ENCODE results near the gene ATG2B. TPM values are rescaled to one million over a fixed set of nuclear protein-coding genes. Genes with fewer than 3 reads are reported as not detected.
"Not testable (repeated sequence)": the region's sequence is repeated elsewhere in the genome, so short reads cannot be mapped to it uniquely, and the experiment has no call there.

The ATG2B gene
- total and polyA plus RNA-seq, 10 of the 15 experiments (the other 5 are each of a cell fraction or from before 2014, with no cell fraction given) = 0.84 to 15.4 (median 9.9) TPM

- TF ChIP-seq NFYA (IDR thresholded peaks at IDR 0.05; ENCODE audit: borderline replicate concordance, low read depth, low read length) = no peak
- no peak for TF ChIP-seq POLR2A (IDR thresholded peaks at IDR 0.05; ENCODE audit: low read depth, low read length)
- TF ChIP-seq SPI1 (IDR thresholded peaks at IDR 0.05; ENCODE audit: borderline replicate concordance, insufficient read depth, low read depth, low read length) = no peak
- no peak for TF ChIP-seq PML (IDR thresholded peaks at IDR 0.05; ENCODE audit: low read length)
These were observed 13.7 kb downstream of the ATG2B start (continued) for GRCh38 chr14:96349286-96350075.

GRCh38 chr14:96347957-96348356 lies 15.2 kb downstream of the ATG2B start:
- H2AFZ ChIP-seq (ENCODE audit: control insufficient read depth, low read depth, low read length); H3K4me2 ChIP-seq (ENCODE audit: control insufficient read depth, insufficient read depth); FAIRE-seq; H3K79me2 ChIP-seq (ENCODE audit: control insufficient read depth, insufficient read depth, low read length); RAD21 ChIA-PET (ENCODE audit: unreplicated experiment); H3K27ac ChIP-seq (ENCODE audit: control insufficient read depth, insufficient read depth); in situ Hi-C loops (cut with MboI); H3K4me1 ChIP-seq (ENCODE audit: control insufficient read depth, insufficient read depth, low read length); H3K9me3 ChIP-seq (replicated peaks; ENCODE audit: control insufficient read depth, insufficient read depth, low read length); BruUV-seq (replicated peaks); ATAC-seq; H3K4me3 ChIP-seq; H3K27me3 ChIP-seq (replicated peaks in 1 of 2; ENCODE audit: control insufficient read depth in 2 of 2, insufficient read depth in 2 of 2, low read length in 1 of 2); H3K36me3 ChIP-seq (ENCODE audit: control insufficient read depth in 2 of 2, insufficient read depth in 2 of 2, low read length in 1 of 2); POLR2A ChIA-PET; intact Hi-C loops (cut with micrococcal nuclease; ENCODE audit: unreplicated experiment); SMC1A ChIA-PET (ENCODE audit: uncharacterized antibody, unreplicated experiment); H4K20me1 ChIP-seq (ENCODE audit: control insufficient read depth, insufficient read depth); DNase-seq (ENCODE audit: low read depth, low spot score); H3K9ac ChIP-seq (ENCODE audit: control insufficient read depth, insufficient read depth, low read length): not testable (repeated sequence)
- WGBS (ENCODE audit: insufficient coverage, insufficient replicate concordance, low lambda C conversion rate, missing lambda C conversion rate) = 97% methylated on average over 2 of the region's 2 CpGs
- CTCF ChIA-PET = interaction anchor here (0.8 kb wide), 1 partner anchor 39 kb away, joined by 3 read pairs; no protein-coding TSS in a partner anchor

DNA sequence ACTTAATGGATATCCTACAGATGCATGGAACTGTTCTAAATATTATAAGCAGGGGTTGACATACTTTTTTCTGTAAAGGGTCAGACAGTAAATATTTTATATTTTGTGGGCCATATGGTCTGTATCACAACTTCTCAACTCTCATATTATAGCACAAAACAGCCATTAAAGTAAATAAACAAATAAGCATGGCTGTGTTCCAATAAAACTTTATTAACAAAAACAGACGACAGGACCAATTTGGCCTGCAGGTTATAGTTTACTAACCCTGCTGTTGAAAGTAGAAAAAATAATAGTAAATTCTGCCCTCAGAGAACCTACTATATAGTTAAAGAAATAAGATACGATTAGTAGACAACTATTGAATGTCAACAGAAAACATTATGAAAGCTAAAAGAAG lies 17.5 kb downstream of the ATG2B start:
- Histone ChIP-seq H3K9ac (ENCODE audit: control insufficient read depth, insufficient read depth, low read length) (no peak overlapping the region), H3K36me3 (ENCODE audit: control insufficient read depth in 2 of 2, insufficient read depth in 2 of 2, low read length in 1 of 2) (peaks cover 0 to 3% of the 10 kb centered on the region in 2 experiments; a peak in 1 of 4 replicates), H3K9me3 (replicated peaks; ENCODE audit: control insufficient read depth, insufficient read depth, low read length) (no peaks in the 10 kb centered on the region), H3K4me2 (ENCODE audit: control insufficient read depth, insufficient read depth) (no peak overlapping the region), H2AFZ (ENCODE audit: control insufficient read depth, low read depth, low read length) (no peak overlapping the region), H3K4me1 (ENCODE audit: control insufficient read depth, insufficient read depth, low read length) (no peaks in the 10 kb centered on the region), H3K27ac (ENCODE audit: control insufficient read depth, insufficient read depth) (no peak overlapping the region), H3K79me2 (ENCODE audit: control insufficient read depth, insufficient read depth, low read length) (no peaks in the 10 kb centered on the region), H4K20me1 (ENCODE audit: control insufficient read depth, insufficient read depth) (no peaks in the 10 kb centered on the region), H3K27me3 (replicated peaks in 1 of 2; ENCODE audit: control insufficient read depth in 2 of 2, insufficient read depth in 2 of 2, low read length in 1 of 2) (no peaks in the 10 kb centered on the region), H3K4me3 (no peak overlapping the region)
- DNase-seq (ENCODE audit: low read depth, low spot score) (no peak), ATAC-seq (no peak), FAIRE-seq (no peak)
- ChIA-PET CTCF (no interaction called here), POLR2A (no interaction called here), RAD21 (ENCODE audit: unreplicated experiment) (no interaction called here), SMC1A (ENCODE audit: uncharacterized antibody, unreplicated experiment) (no interaction called here)
- 63% methylated on average over 2 of the region's 2 CpGs for WGBS (ENCODE audit: insufficient coverage, insufficient replicate concordance, low lambda C conversion rate, missing lambda C conversion rate)
- intact Hi-C loops (cut with micrococcal nuclease; ENCODE audit: unreplicated experiment) (no loop called here), in situ Hi-C loops (cut with MboI) (no loop called here)
- TF ChIP-seq SIX5 (IDR thresholded peaks at IDR 0.05; ENCODE audit: low read depth, low read length, severe bottlenecking) (no peak), DPF2 (IDR thresholded peaks at IDR 0.05) (no peak), NFYB (IDR thresholded peaks at IDR 0.05; ENCODE audit: insufficient read depth, low read depth, low read length) (no peak)
- TF ChIP-seq, protein P1, sequence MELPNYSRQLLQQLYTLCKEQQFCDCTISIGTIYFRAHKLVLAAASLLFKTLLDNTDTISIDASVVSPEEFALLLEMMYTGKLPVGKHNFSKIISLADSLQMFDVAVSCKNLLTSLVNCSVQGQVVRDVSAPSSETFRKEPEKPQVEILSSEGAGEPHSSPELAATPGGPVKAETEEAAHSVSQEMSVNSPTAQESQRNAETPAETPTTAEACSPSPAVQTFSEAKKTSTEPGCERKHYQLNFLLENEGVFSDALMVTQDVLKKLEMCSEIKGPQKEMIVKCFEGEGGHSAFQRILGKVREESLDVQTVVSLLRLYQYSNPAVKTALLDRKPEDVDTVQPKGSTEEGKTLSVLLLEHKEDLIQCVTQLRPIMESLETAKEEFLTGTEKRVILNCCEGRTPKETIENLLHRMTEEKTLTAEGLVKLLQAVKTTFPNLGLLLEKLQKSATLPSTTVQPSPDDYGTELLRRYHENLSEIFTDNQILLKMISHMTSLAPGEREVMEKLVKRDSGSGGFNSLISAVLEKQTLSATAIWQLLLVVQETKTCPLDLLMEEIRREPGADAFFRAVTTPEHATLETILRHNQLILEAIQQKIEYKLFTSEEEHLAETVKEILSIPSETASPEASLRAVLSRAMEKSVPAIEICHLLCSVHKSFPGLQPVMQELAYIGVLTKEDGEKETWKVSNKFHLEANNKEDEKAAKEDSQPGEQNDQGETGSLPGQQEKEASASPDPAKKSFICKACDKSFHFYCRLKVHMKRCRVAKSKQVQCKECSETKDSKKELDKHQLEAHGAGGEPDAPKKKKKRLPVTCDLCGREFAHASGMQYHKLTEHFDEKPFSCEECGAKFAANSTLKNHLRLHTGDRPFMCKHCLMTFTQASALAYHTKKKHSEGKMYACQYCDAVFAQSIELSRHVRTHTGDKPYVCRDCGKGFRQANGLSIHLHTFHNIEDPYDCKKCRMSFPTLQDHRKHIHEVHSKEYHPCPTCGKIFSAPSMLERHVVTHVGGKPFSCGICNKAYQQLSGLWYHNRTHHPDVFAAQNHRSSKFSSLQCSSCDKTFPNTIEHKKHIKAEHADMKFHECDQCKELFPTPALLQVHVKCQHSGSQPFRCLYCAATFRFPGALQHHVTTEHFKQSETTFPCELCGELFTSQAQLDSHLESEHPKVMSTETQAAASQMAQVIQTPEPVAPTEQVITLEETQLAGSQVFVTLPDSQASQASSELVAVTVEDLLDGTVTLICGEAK (IDR thresholded peaks at IDR 0.05; ENCODE audit: borderline replicate concordance) = peak; percentile 81
- BruUV-seq (replicated peaks) = no TSS peak
